Measurements from ENCODE around the gene KCNJ6. TPM values are rescaled to one million over a fixed set of nuclear protein-coding genes. Genes with fewer than 3 reads are reported as not detected.
A peak's percentile ranks its signal among the peaks of the same experiment; 100 is the strongest.

The KCNJ6 gene
- total and polyA plus RNA-seq, 2 of the 8 experiments (the other 6 are each of a cell fraction or from before 2014, with no cell fraction given): 0.51 to 1.2 TPM

DNA sequence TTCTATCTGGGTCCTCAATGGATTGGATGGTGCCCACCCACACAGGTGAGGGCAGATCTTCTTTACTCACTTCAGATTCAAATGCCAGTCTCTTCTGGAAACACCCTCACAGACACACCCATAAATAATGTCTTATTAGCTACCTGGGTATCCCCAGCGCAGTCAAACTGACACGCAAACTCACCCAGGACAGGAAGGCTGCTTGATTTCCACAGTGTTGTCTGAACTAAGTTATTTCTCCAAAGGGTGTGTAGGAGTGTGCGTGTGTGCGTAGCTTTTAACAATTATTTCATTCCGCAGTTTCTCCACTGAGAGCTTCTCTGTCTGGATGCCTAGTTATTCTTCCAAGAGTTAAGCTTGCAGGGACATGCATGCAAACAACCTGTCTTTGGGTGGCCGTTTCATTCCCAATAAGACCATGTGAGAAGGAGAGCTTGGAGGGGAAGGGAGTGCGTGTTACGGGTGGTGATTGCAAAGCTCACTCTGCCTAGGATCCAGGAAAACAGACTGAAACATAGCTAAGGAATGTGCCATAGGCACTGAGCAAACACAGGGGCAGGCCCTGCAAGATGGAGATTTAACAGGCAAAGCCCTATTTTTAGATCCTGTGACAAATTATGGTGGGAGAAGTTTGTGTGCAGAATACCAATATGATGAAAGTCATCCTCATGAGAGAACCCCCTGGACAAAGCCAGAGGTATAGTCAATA lies 280.0 kb downstream of the KCNJ6 start:
- Histone ChIP-seq H3K4ac (replicated peaks; ENCODE audit: insufficient read length, low read depth, low read length) (no peak overlapping the region), H3K4me3 (ENCODE audit: extremely low read depth in 1 of 4, insufficient read depth in 2 of 4, low read depth in 3 of 4, low read length in 4 of 4) (no peak overlapping the region), H3K56ac (replicated peaks; ENCODE audit: insufficient read length, low read depth, low read length) (no peak overlapping the region), H3K36me3 (ENCODE audit: control insufficient read depth in 2 of 4, insufficient read depth in 4 of 4, low read length in 3 of 4) (no peaks in the 10 kb centered on the region; a peak in 1 of 8 replicates), H2BK120ac (replicated peaks; ENCODE audit: low read depth, low read length) (peak overlapping the region; percentile 91), H3K14ac (ENCODE audit: insufficient read length) (no peak overlapping the region), H3K18ac (ENCODE audit: extremely low read depth, low read length) (no peak overlapping the region; the same call in 1 of the 2 replicates), H3K27ac (ENCODE audit: low read depth, low read length) (no peak overlapping the region), H3K79me2 (ENCODE audit: control insufficient read depth in 1 of 2, insufficient read depth in 2 of 2, low read length in 2 of 2) (no peaks in the 10 kb centered on the region), H3K4me2 (ENCODE audit: insufficient read depth in 1 of 2, low read depth in 2 of 2, low read length in 2 of 2) (no peak overlapping the region), H3K9me3 (ENCODE audit: insufficient read depth in 2 of 2, low read depth in 1 of 2, low read length in 1 of 2) (peaks cover 0 to 6% of the 10 kb centered on the region in 2 experiments; a peak in 2 of 4 replicates), H2AK5ac (ENCODE audit: low read depth, low read length) (peak overlapping the region; percentile 61; the same call in 1 of the 2 replicates), H4K20me1 (replicated peaks in 1 of 2; ENCODE audit: control insufficient read depth in 1 of 2, insufficient read depth in 2 of 2, low read length in 2 of 2) (no peaks in the 10 kb centered on the region), H2BK20ac (ENCODE audit: low read length) (peak overlapping the region; percentile 23; the same call in 1 of the 2 replicates), H3K4me1 (replicated peaks in 1 of 4; ENCODE audit: control insufficient read depth in 3 of 4, insufficient read depth in 4 of 4, low read length in 3 of 4) (peaks cover 0 to 6% (median 2%) of the 10 kb centered on the region in 4 experiments; a peak in 3 of 7 replicates), H3K23ac (ENCODE audit: insufficient read length) (no peak overlapping the region), H4K8ac (ENCODE audit: extremely low read depth, insufficient read depth, low read length) (no peak overlapping the region), H4K91ac (replicated peaks; ENCODE audit: insufficient read length, low read length) (peak overlapping the region; percentile 87), H2AFZ (ENCODE audit: low read length) (no peak overlapping the region), H3K79me1 (ENCODE audit: low read depth, low read length) (no peaks in the 10 kb centered on the region), H4K5ac (ENCODE audit: insufficient read length, low read depth, low read length) (no peak overlapping the region), H3K9ac (replicated peaks in 1 of 4; ENCODE audit: extremely low read depth in 1 of 4, low read depth in 3 of 4, low read length in 3 of 4) (no peak overlapping the region; a peak in 1 of 7 replicates), H3K27me3 (replicated peaks in 1 of 4; ENCODE audit: control insufficient read depth in 3 of 4, extremely low read depth in 1 of 4, insufficient read depth in 3 of 4, low read length in 3 of 4) (no peaks in the 10 kb centered on the region), H3K23me2 (ENCODE audit: low read depth, low read length) (no peaks in the 10 kb centered on the region), H2BK15ac (ENCODE audit: low read length) (no peak overlapping the region), H2BK12ac (ENCODE audit: low read depth, low read length) (peak overlapping the region; percentile 4; the same call in 1 of the 2 replicates), H2BK5ac (ENCODE audit: low read depth, low read length) (peak overlapping the region; percentile 57; the same call in 1 of the 2 replicates)
- CTCF ChIA-PET (ENCODE audit: partially characterized antibody): interaction anchor here (0.7 to 1.1 kb wide), 6 partner anchors 8 to 470 kb away, joined by 3 to 5 read pairs (median 3); no protein-coding TSS in a partner anchor
- 88% methylated on average over 8 of the region's 8 CpGs; no CpG with 5 or more reads in 1 of the 2 experiments for WGBS, 2 experiments (ENCODE audit: extremely low coverage in 1 of 2, insufficient coverage in 1 of 2, insufficient read length in 1 of 2, insufficient replicate concordance in 2 of 2, low coverage in 1 of 2, low lambda C conversion rate in 2 of 2, missing lambda C conversion rate in 1 of 2)
- no peak for DNase-seq (ENCODE audit: low read depth in 1 of 2, low spot score in 2 of 2)
- TF ChIP-seq POU5F1 (IDR thresholded peaks at IDR 0.05; ENCODE audit: low read depth, low read length) (no peak), BACH1 (IDR thresholded peaks at IDR 0.05; ENCODE audit: low read length) (no peak), RFX5 (IDR thresholded peaks at IDR 0.05; ENCODE audit: borderline replicate concordance, low read depth, low read length) (no peak), SIX5 (IDR thresholded peaks at IDR 0.05; ENCODE audit: low read depth, low read length) (no peak), BCL11A (IDR thresholded peaks at IDR 0.05; ENCODE audit: low read depth in 2 of 2, low read length in 2 of 2) (no peak), TAF1 (IDR thresholded peaks at IDR 0.05; ENCODE audit: low read depth, low read length) (no peak), JUN (IDR thresholded peaks at IDR 0.05; ENCODE audit: low read depth, low read length) (no peak)
- TF ChIP-seq, protein P1, sequence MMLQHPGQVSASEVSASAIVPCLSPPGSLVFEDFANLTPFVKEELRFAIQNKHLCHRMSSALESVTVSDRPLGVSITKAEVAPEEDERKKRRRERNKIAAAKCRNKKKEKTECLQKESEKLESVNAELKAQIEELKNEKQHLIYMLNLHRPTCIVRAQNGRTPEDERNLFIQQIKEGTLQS (IDR thresholded peaks at IDR 0.05; ENCODE audit: insufficient read depth, low read depth, low read length): no peak
- POLR2A ChIA-PET (ENCODE audit: partially characterized antibody): interaction anchor here (0.8 to 1.5 kb wide), 3 partner anchors 11 to 63 kb away, joined by 3 read pairs; no protein-coding TSS in a partner anchor
- no peak for FAIRE-seq
